Uterus (tissue), 2 donors: ENCODE measurements around the gene ONECUT3.

Source experiments
- POLR2A ChIP-seq, 2 donors: fragments of 450-650 bp; IDR thresholded peaks; one replicate each; pipeline ENCODE4 v1.6.1; 2016; ENCODE audit warnings: antibody characterized with exemption in 2 of 2, mild to moderate bottlenecking in 1 of 2, moderate library complexity in 1 of 2
- TF ChIP-seq, protein P1 (sequence below), 4 experiments: fragments of 200-600 bp in 2 of 4; fragments of 450-650 bp in 2 of 4; sonication (generic) in 2 of 4; IDR thresholded peaks; one replicate each; pipeline ENCODE4 v1.5.1; 2016 to 2019; ENCODE audit warnings: antibody characterized with exemption in 4 of 4, mild to moderate bottlenecking in 2 of 4, moderate library complexity in 1 of 4

DNA sequence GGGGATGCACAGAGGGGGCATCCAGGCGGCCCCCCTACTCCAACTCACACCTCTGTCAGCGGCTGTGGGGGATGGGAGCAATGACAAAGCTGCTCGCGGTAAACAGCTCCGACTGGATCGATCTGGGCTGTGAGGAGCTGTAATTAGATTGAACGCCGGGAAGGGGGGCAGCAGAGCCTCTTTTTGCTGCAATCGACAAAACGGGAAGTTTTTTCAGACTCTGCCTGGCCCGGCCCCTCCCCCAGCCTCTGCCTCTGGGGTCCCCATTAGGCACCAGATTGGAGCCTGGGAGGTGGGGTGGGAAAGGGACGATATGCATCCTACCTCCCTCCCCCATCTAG is 16.3 kb downstream of the ONECUT3 start:
- TF ChIP-seq, protein P1, sequence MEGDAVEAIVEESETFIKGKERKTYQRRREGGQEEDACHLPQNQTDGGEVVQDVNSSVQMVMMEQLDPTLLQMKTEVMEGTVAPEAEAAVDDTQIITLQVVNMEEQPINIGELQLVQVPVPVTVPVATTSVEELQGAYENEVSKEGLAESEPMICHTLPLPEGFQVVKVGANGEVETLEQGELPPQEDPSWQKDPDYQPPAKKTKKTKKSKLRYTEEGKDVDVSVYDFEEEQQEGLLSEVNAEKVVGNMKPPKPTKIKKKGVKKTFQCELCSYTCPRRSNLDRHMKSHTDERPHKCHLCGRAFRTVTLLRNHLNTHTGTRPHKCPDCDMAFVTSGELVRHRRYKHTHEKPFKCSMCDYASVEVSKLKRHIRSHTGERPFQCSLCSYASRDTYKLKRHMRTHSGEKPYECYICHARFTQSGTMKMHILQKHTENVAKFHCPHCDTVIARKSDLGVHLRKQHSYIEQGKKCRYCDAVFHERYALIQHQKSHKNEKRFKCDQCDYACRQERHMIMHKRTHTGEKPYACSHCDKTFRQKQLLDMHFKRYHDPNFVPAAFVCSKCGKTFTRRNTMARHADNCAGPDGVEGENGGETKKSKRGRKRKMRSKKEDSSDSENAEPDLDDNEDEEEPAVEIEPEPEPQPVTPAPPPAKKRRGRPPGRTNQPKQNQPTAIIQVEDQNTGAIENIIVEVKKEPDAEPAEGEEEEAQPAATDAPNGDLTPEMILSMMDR (IDR thresholded peaks at IDR 0.05), result no peak
- TF ChIP-seq POLR2A (IDR thresholded peaks at IDR 0.05), result no peak
